Mesendoderm (in vitro differentiated cells): ENCODE data around the gene AMIGO1.

ENCODE experiments used
- DNase-seq: peaks from one replicate; pipeline ENCODE4 v3.0.0; 2013
- H2AK5ac ChIP-seq: 2 replicates; pipeline ENCODE4 v1.6.1; 2013; ENCODE audit warnings: low read length, inconsistent platforms
- H2BK120ac ChIP-seq: 2 replicates; pipeline ENCODE4 v1.6.1; 2013; ENCODE audit warnings: low read depth, mild to moderate bottlenecking, low read length, moderate library complexity, mixed read lengths
- H2BK15ac ChIP-seq: replicated peaks from 2 replicates; pipeline ENCODE4 v1.6.1; 2013; ENCODE audit warnings: low read depth, mild to moderate bottlenecking, moderate library complexity
- H2BK5ac ChIP-seq: 2 replicates; pipeline ENCODE4 v1.6.1; 2013; ENCODE audit warnings: low read length, inconsistent platforms
- H3K18ac ChIP-seq: 2 replicates; pipeline ENCODE4 v1.6.1; 2013; ENCODE audit warnings: mild to moderate bottlenecking, low read length, mixed read lengths
- H3K23ac ChIP-seq: one replicate; pipeline ENCODE4 v1.6.1; 2013; ENCODE audit warnings: low read length
- H3K27ac ChIP-seq: 2 replicates; pipeline ENCODE4 v1.5.1; 2013; ENCODE audit warnings: low read depth, mild to moderate bottlenecking, inconsistent platforms, low read length, moderate library complexity
- H3K27me3 ChIP-seq: 2 replicates; pipeline ENCODE4 v1.6.1; 2013; ENCODE audit warnings: low read length, control low read depth, mild to moderate bottlenecking, inconsistent platforms; ENCODE audit not compliant: insufficient read depth, poor library complexity
- H3K36me3 ChIP-seq: 2 replicates; pipeline ENCODE4 v1.6.1; 2013; ENCODE audit warnings: low read length, inconsistent platforms; ENCODE audit not compliant: control insufficient read depth, insufficient read depth
- H3K4ac ChIP-seq: one replicate; pipeline ENCODE4 v1.6.1; 2013; ENCODE audit warnings: low read depth, mild to moderate bottlenecking, low read length, moderate library complexity
- H3K4me1 ChIP-seq: 2 replicates; pipeline ENCODE4 v1.6.1; 2013; ENCODE audit warnings: low read depth, low read length, inconsistent platforms; ENCODE audit not compliant: control insufficient read depth
- H3K4me2 ChIP-seq: 2 replicates; pipeline ENCODE4 v1.6.1; 2013; ENCODE audit warnings: low read length
- H3K4me3 ChIP-seq: 2 replicates; pipeline ENCODE4 v1.5.1; 2013; ENCODE audit warnings: mild to moderate bottlenecking, low read length
- H3K56ac ChIP-seq: one replicate; pipeline ENCODE4 v1.6.1; 2013; ENCODE audit warnings: low read length
- H3K79me1 ChIP-seq: 2 replicates; pipeline ENCODE4 v1.6.1; 2013; ENCODE audit warnings: low read length, inconsistent platforms
- H3K79me2 ChIP-seq: 2 replicates; pipeline ENCODE4 v1.6.1; 2013; ENCODE audit warnings: mild to moderate bottlenecking, low read length; ENCODE audit not compliant: control insufficient read depth, insufficient read depth
- H3K9ac ChIP-seq: 2 replicates; pipeline ENCODE4 v1.6.1; 2013; ENCODE audit warnings: low read length, inconsistent platforms
- H4K5ac ChIP-seq: one replicate; pipeline ENCODE4 v1.6.1; 2013; ENCODE audit warnings: low read length
- H4K8ac ChIP-seq: one replicate; pipeline ENCODE4 v1.6.1; 2013; ENCODE audit warnings: low read depth, mild to moderate bottlenecking, control low read depth, low read length, moderate library complexity
- whole genome bisulfite sequencing: extraction: QIAGEN DNeasy Blood & Tissue Kit; methylation state at CpG from one replicate; pipeline ENCODE4 v1.1.7; 2013; ENCODE audit warnings: low lambda C conversion rate, missing lambda C conversion rate; ENCODE audit not compliant: insufficient coverage; ENCODE audit errors: extremely low coverage; 5-methylcytosine and 5-hydroxymethylcytosine counted together

The AMIGO1 gene

DNA sequence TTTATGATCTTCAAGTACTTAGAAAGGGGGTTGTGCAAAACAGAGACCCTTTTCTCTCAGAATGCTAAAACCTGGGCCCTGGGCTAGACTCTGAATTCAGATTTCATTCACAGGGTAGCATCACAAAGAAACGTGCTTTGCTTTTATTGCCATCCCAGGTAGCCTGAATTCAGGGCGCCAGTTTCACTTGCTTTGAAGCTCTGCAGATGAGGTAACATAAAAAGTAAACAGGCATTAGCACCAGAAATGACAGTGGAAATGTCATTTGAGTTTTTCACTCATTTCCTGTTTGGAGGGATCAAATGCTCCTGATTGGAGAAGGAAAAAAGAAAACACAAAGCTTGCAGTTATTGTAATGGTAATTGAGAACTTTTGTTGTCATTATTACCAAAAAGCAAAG lies 40.6 kb downstream of the AMIGO1 start:
- Histone ChIP-seq H3K4me1 (no peaks in the 10 kb centered on the region), H3K4me3 (no peak overlapping the region), H2BK5ac (no peak overlapping the region), H3K18ac (no peak overlapping the region), H3K4ac (no peak overlapping the region), H4K8ac (no peak overlapping the region), H2BK15ac (no peak overlapping the region), H3K23ac (no peak overlapping the region), H3K36me3 (no peaks in the 10 kb centered on the region), H3K27me3 (peaks cover 23% of the 10 kb centered on the region), H3K79me1 (no peaks in the 10 kb centered on the region), H3K4me2 (no peak overlapping the region), H3K79me2 (no peaks in the 10 kb centered on the region), H2BK120ac (no peak overlapping the region), H3K56ac (no peak overlapping the region), H4K5ac (no peak overlapping the region), H3K9ac (no peak overlapping the region), H2AK5ac (no peak overlapping the region), H3K27ac (no peak overlapping the region)
- no peak for DNase-seq
- no CpG with 5 or more reads among the region's 2 CpGs for WGBS

GRCh38 chr1:109468061-109468460 lies 41.5 kb downstream of the AMIGO1 start:
- no peak overlapping the region for H3K18ac ChIP-seq
- H3K4me1 ChIP-seq = no peaks in the 10 kb centered on the region
- no peak overlapping the region for H3K4ac ChIP-seq
- H3K27ac ChIP-seq = no peak overlapping the region
- DNase-seq = no peak
- H3K36me3 ChIP-seq = no peaks in the 10 kb centered on the region
- H2BK5ac ChIP-seq = no peak overlapping the region
- H3K79me1 ChIP-seq = no peaks in the 10 kb centered on the region
- H3K79me2 ChIP-seq = no peaks in the 10 kb centered on the region
- no peak overlapping the region for H3K4me2 ChIP-seq
- H2BK120ac ChIP-seq = no peak overlapping the region
- H3K9ac ChIP-seq = no peak overlapping the region
- no peak overlapping the region for H4K8ac ChIP-seq
- no peak overlapping the region for H2BK15ac ChIP-seq
- H3K4me3 ChIP-seq = no peak overlapping the region
- no peak overlapping the region for H3K23ac ChIP-seq
- no CpG with 5 or more reads among the region's 1 CpG for WGBS
- no peak overlapping the region for H3K56ac ChIP-seq
- no peak overlapping the region for H2AK5ac ChIP-seq
- no peak overlapping the region for H4K5ac ChIP-seq
- H3K27me3 ChIP-seq = peaks cover 23% of the 10 kb centered on the region

GRCh38 chr1:109467301-109467777 lies 42.2 kb downstream of the AMIGO1 start:
- WGBS = no CpG with 5 or more reads among the region's 23 CpGs
- H3K79me1 ChIP-seq = no peaks in the 10 kb centered on the region
- DNase-seq = no peak
- no peak overlapping the region for H2AK5ac ChIP-seq
- no peak overlapping the region for H2BK5ac ChIP-seq
- H3K79me2 ChIP-seq = no peaks in the 10 kb centered on the region
- no peak overlapping the region for H2BK15ac ChIP-seq
- no peak overlapping the region for H3K4me3 ChIP-seq
- H3K23ac ChIP-seq = no peak overlapping the region
- H3K18ac ChIP-seq = no peak overlapping the region
- no peak overlapping the region for H2BK120ac ChIP-seq
- H3K56ac ChIP-seq = peak overlapping the region; percentile 34
- peaks cover 23% of the 10 kb centered on the region for H3K27me3 ChIP-seq
- no peak overlapping the region for H4K5ac ChIP-seq
- H3K4me2 ChIP-seq = peak overlapping the region; percentile 38
- H4K8ac ChIP-seq = no peak overlapping the region
- H3K27ac ChIP-seq = no peak overlapping the region
- no peak overlapping the region for H3K9ac ChIP-seq
- H3K36me3 ChIP-seq = no peaks in the 10 kb centered on the region
- no peak overlapping the region for H3K4ac ChIP-seq
- no peaks in the 10 kb centered on the region for H3K4me1 ChIP-seq

DNA sequence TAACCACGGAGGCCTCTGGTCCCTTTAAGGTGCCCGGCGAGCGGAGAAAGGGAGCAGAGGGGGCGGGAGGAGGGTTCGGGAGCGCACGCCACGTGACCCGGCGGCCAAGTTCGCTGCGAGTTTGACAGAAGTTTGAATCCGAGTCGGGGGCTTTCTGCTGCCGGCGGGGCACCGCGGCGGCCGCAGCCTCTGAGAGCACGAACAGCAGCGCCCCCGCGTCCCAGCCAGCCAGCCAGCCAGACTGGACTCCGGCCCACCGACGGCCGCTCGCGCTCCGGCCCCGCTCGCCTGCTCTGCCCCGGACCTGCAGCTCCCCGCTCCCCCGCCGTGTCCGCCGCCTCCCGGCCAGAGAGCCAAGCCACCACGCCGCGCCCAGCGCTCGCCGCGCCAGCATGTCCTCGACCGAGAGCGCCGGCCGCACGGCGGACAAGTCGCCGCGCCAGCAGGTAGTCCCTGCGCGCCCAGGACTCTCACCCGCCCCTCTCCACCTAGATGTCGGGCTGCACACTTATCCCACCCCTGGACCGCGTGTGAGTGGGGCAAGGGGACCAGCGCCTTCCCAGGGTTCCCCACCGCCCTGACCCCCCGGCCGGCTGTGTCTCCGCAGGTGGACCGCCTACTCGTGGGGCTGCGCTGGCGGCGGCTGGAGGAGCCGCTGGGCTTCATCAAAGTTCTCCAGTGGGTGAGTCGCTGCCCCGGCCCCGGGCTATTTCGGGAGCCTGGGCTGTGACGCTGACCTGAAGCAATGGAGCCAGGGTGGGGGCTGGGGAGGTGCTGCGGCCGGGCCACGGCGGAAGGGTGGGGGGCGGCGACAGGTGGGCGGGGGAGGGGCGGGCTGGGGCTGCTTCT lies 42.9 kb downstream of the AMIGO1 start, which contains the start of gene SYPL2:
Gene SYPL2 (plus strand): TSS at position 95 of the 849 bp plus-strand sequence. CDS start 298 bp downstream, at position 393.
- peak within 1 kb of the TSS; percentile 56 for H3K56ac ChIP-seq
- H2BK15ac ChIP-seq = no peak within 1 kb of the TSS
- H3K4ac ChIP-seq = no peak within 1 kb of the TSS
- peak; percentile 42 for DNase-seq
- H4K8ac ChIP-seq = no peak within 1 kb of the TSS
- H3K79me1 ChIP-seq = no peaks in the 10 kb centered on the region
- no peak within 1 kb of the TSS for H2BK120ac ChIP-seq
- peak within 1 kb of the TSS; percentile 51 for H3K4me2 ChIP-seq
- H3K4me3 ChIP-seq = no peak within 1 kb of the TSS
- H3K27me3 ChIP-seq = peaks cover 23% of the 10 kb centered on the region
- no peak within 1 kb of the TSS for H4K5ac ChIP-seq
- no peak within 1 kb of the TSS for H2BK5ac ChIP-seq
- H3K27ac ChIP-seq = no peak within 1 kb of the TSS
- peak within 1 kb of the TSS; percentile 31 for H3K9ac ChIP-seq
- H2AK5ac ChIP-seq = no peak within 1 kb of the TSS
- H3K18ac ChIP-seq = no peak within 1 kb of the TSS
- no peaks in the 10 kb centered on the region for H3K36me3 ChIP-seq
- H3K23ac ChIP-seq = no peak within 1 kb of the TSS
- H3K79me2 ChIP-seq = no peaks in the 10 kb centered on the region
- WGBS = no CpG with 5 or more reads among the region's 88 CpGs
- no peaks in the 10 kb centered on the region for H3K4me1 ChIP-seq

DNA sequence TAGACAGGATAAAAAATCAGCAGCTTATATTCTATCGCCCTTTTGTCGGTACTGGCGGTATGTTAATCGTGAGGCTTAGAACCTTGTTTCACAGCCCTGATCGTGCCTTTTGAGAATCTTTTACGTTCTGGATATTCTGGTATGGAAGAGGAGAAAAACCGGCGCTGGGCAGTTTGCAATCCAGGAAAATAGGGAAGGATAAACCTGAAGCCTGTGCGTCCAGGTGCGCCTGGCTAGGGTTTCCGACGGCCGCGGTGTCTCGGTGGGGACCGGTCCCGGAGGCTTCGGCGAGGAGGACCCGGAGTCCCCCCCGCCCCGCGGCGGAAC lies 43.4 kb downstream of the AMIGO1 start:
- no peaks in the 10 kb centered on the region for H3K79me2 ChIP-seq
- no peak overlapping the region for H3K4me3 ChIP-seq
- peak overlapping the region; percentile 31 for H3K9ac ChIP-seq
- no peak overlapping the region for H2AK5ac ChIP-seq
- H3K27me3 ChIP-seq = peaks cover 23% of the 10 kb centered on the region
- no peaks in the 10 kb centered on the region for H3K79me1 ChIP-seq
- no peak overlapping the region for H3K27ac ChIP-seq
- H3K4me1 ChIP-seq = no peaks in the 10 kb centered on the region
- H2BK15ac ChIP-seq = no peak overlapping the region
- no peak overlapping the region for H3K23ac ChIP-seq
- DNase-seq = no peak
- H4K5ac ChIP-seq = no peak overlapping the region
- H3K4me2 ChIP-seq = peak overlapping the region; percentile 51
- no peak overlapping the region for H3K56ac ChIP-seq
- no peak overlapping the region for H2BK5ac ChIP-seq
- no peak overlapping the region for H2BK120ac ChIP-seq
- H3K18ac ChIP-seq = no peak overlapping the region
- WGBS = no CpG with 5 or more reads among the region's 24 CpGs
- H3K36me3 ChIP-seq = no peaks in the 10 kb centered on the region
- no peak overlapping the region for H3K4ac ChIP-seq
- H4K8ac ChIP-seq = no peak overlapping the region
